Effector memory CD8-positive, alpha-beta T cell (primary cell): ENCODE measurements around the gene RRH.
"Not testable (repeated sequence)": the region's sequence is repeated elsewhere in the genome, so short reads cannot be mapped to it uniquely, and the experiment has no call there.

Source experiments
- ATAC-seq: fragments of 150-1000 bp; cut with Tn5 transposase; replicated peaks from 2 replicates; pipeline ENCODE4 v1.10.0; 2021; ENCODE audit warnings: mild to moderate bottlenecking, moderate library complexity
- DNase-seq, 3 experiments: peaks; one replicate each; pipeline ENCODE4 v3.0.0; 2021
- H3K27ac Mint-ChIP-seq, 2 donors: one replicate each; pipeline ENCODE4 v1.8.0; 2022; ENCODE audit warnings: mild to moderate bottlenecking in 2 of 2, mixed read lengths in 2 of 2, moderate library complexity in 2 of 2
- H3K27me3 Mint-ChIP-seq, 2 donors: one replicate each; pipeline ENCODE4 v1.8.0; 2022; ENCODE audit warnings: mixed read lengths in 2 of 2
- H3K36me3 Mint-ChIP-seq: one replicate; pipeline ENCODE4 v1.8.0; 2022; ENCODE audit warnings: mild to moderate bottlenecking, moderate library complexity, mixed read lengths; ENCODE audit not compliant: insufficient read depth
- H3K4me1 Mint-ChIP-seq, 2 donors: one replicate each; pipeline ENCODE4 v1.8.0; 2022; ENCODE audit warnings: low read depth in 2 of 2, mixed read lengths in 2 of 2
- H3K4me3 Mint-ChIP-seq, 2 donors: one replicate each; pipeline ENCODE4 v1.8.0; 2022; ENCODE audit warnings: mild to moderate bottlenecking in 2 of 2, mixed read lengths in 2 of 2, moderate library complexity in 2 of 2
- H3K9me3 Mint-ChIP-seq, 2 donors: one replicate each; pipeline ENCODE4 v1.8.0; 2022; ENCODE audit warnings: mixed read lengths in 2 of 2
- total RNA-seq, 9 experiments: gene quantifications; one replicate each; lab custom pipeline; 2026; lab: John Stamatoyannopoulos, UW

The RRH gene
- 0 to 2.7 (median 0.57) reads per million in 9 experiments for total RNA-seq

- Mint-ChIP-seq H3K4me1 (no peaks in the 10 kb centered on the region), H3K27ac (no peak within 1 kb of the TSS), H3K36me3 (peaks cover 12% of the 10 kb centered on the region), H3K27me3 (no peaks in the 10 kb centered on the region), H3K9me3 (no peaks in the 10 kb centered on the region), H3K4me3 (no peak within 1 kb of the TSS)
- DNase-seq = no peak
- no peak for ATAC-seq
Observed at GRCh38 chr4:109827672-109828071, at the start of gene RRH. Gene RRH, plus strand, starts transcription at chr4:109827972. Its CDS starts 56 bp downstream, at chr4:109828028.

GRCh38 chr4:109782092-109782491 lies 45.7 kb upstream of the RRH start:
- not testable (repeated sequence) for H3K36me3 Mint-ChIP-seq, DNase-seq, H3K27ac Mint-ChIP-seq, ATAC-seq, H3K9me3 Mint-ChIP-seq, H3K4me1 Mint-ChIP-seq, H3K4me3 Mint-ChIP-seq
- peaks cover under 1 to 14% of the 10 kb centered on the region in 2 donors for H3K27me3 Mint-ChIP-seq

GRCh38 chr4:109786846-109787245 lies 40.9 kb upstream of the RRH start:
- Mint-ChIP-seq H3K4me1 (no peaks in the 10 kb centered on the region), H3K9me3 (peaks cover 0 to 5% of the 10 kb centered on the region in 2 donors), H3K27ac (no peak overlapping the region), H3K36me3 (no peaks in the 10 kb centered on the region), H3K27me3 (peaks cover 0 to 5% of the 10 kb centered on the region in 2 donors), H3K4me3 (no peak overlapping the region)
- ATAC-seq = no peak
- DNase-seq = no peak

GRCh38 chr4:109787807-109788206 lies 40.0 kb upstream of the RRH start:
- Mint-ChIP-seq H3K36me3 (no peaks in the 10 kb centered on the region), H3K4me3 (no peak overlapping the region), H3K9me3 (peaks cover 0 to 5% of the 10 kb centered on the region in 2 donors), H3K4me1 (no peaks in the 10 kb centered on the region), H3K27ac (no peak overlapping the region), H3K27me3 (peaks cover 5 to 7% of the 10 kb centered on the region in 2 donors)
- DNase-seq = no peak
- no peak for ATAC-seq

GRCh38 chr4:109795059-109795458 lies 32.7 kb upstream of the RRH start:
- Mint-ChIP-seq H3K4me3 (no peak overlapping the region), H3K27ac (no peak overlapping the region), H3K4me1 (no peaks in the 10 kb centered on the region), H3K9me3 (peaks cover 1 to 5% of the 10 kb centered on the region in 2 donors), H3K27me3 (peaks cover 16 to 18% of the 10 kb centered on the region in 2 donors), H3K36me3 (no peaks in the 10 kb centered on the region)
- no peak for ATAC-seq
- DNase-seq = no peak

- no peak for ATAC-seq
- Mint-ChIP-seq H3K27ac (no peak overlapping the region), H3K27me3 (peaks cover 5 to 7% of the 10 kb centered on the region in 2 donors), H3K4me3 (no peak overlapping the region), H3K4me1 (no peaks in the 10 kb centered on the region), H3K9me3 (peaks cover 0 to 1% of the 10 kb centered on the region in 2 donors), H3K36me3 (no peaks in the 10 kb centered on the region)
- no peak for DNase-seq
Observed at GRCh38 chr4:109798866-109799265, 28.9 kb upstream of the RRH start.

- H3K4me1 Mint-ChIP-seq = no peaks in the 10 kb centered on the region
- H3K27me3 Mint-ChIP-seq = peaks cover 3 to 18% of the 10 kb centered on the region in 2 donors
- H3K9me3 Mint-ChIP-seq = no peaks in the 10 kb centered on the region
- H3K27ac Mint-ChIP-seq = no peak overlapping the region
- H3K4me3 Mint-ChIP-seq = no peak overlapping the region
- DNase-seq (no peak), ATAC-seq (no peak)
- H3K36me3 Mint-ChIP-seq = no peaks in the 10 kb centered on the region
Observed at GRCh38 chr4:109801099-109801789, 26.5 kb upstream of the RRH start.

- ATAC-seq (no peak), DNase-seq (no peak)
- Mint-ChIP-seq H3K4me3 (no peak within 1 kb of the TSS), H3K27me3 (peaks cover 7 to 23% of the 10 kb centered on the region in 2 donors), H3K36me3 (no peaks in the 10 kb centered on the region), H3K9me3 (no peaks in the 10 kb centered on the region), H3K4me1 (no peaks in the 10 kb centered on the region), H3K27ac (no peak within 1 kb of the TSS)
Observed at GRCh38 chr4:109801895-109802319, 25.9 kb upstream of the RRH start, which contains the start of gene CFI. Gene CFI, minus strand, starts transcription at chr4:109801999. Its CDS starts 28 bp downstream, at chr4:109801971.

GRCh38 chr4:109803924-109804571 lies 23.7 kb upstream of the RRH start:
- peaks cover 7 to 32% of the 10 kb centered on the region in 2 donors for H3K27me3 Mint-ChIP-seq
- H3K27ac Mint-ChIP-seq = no peak overlapping the region
- no peaks in the 10 kb centered on the region for H3K9me3 Mint-ChIP-seq
- peak in 1 of 3 experiments; percentile 11 for DNase-seq
- ATAC-seq = no peak
- H3K4me3 Mint-ChIP-seq = no peak overlapping the region
- H3K36me3 Mint-ChIP-seq = no peaks in the 10 kb centered on the region
- H3K4me1 Mint-ChIP-seq = no peaks in the 10 kb centered on the region

- H3K27ac Mint-ChIP-seq = no peak overlapping the region
- no peak for ATAC-seq
Observed at GRCh38 chr4:109809655-109810054, 18.1 kb upstream of the RRH start.

GRCh38 chr4:109810552-109811387 lies 17.0 kb upstream of the RRH start:
- H3K4me3 Mint-ChIP-seq = no peak overlapping the region
- no peak for ATAC-seq

More at GRCh38 chr4:109809655-109810054, 18.1 kb upstream of the RRH start:
- Mint-ChIP-seq H3K27me3 (peaks cover 7 to 30% of the 10 kb centered on the region in 2 donors), H3K9me3 (no peaks in the 10 kb centered on the region), H3K4me3 (no peak overlapping the region), H3K4me1 (peaks cover 2% of the 10 kb centered on the region in 2 donors), H3K36me3 (peaks cover under 1% of the 10 kb centered on the region)
- DNase-seq = no peak

GRCh38 chr4:109811707-109812106 lies 16.1 kb upstream of the RRH start:
- DNase-seq (no peak), ATAC-seq (no peak)
- Mint-ChIP-seq H3K9me3 (no peaks in the 10 kb centered on the region), H3K27ac (no peak overlapping the region), H3K36me3 (peaks cover 15% of the 10 kb centered on the region), H3K4me1 (peaks cover 18 to 20% of the 10 kb centered on the region in 2 donors), H3K4me3 (no peak overlapping the region), H3K27me3 (peaks cover 0 to 9% of the 10 kb centered on the region in 2 donors)

More at GRCh38 chr4:109810552-109811387, 17.0 kb upstream of the RRH start:
- Mint-ChIP-seq H3K9me3 (no peaks in the 10 kb centered on the region), H3K27me3 (peaks cover 7 to 18% of the 10 kb centered on the region in 2 donors), H3K36me3 (peaks cover 11% of the 10 kb centered on the region), H3K27ac (no peak overlapping the region), H3K4me1 (peaks cover 8 to 10% of the 10 kb centered on the region in 2 donors)
- no peak for DNase-seq
